IMR-90 (cell line): ENCODE measurements around the gene KRTAP12-2. TPM values are rescaled to one million over a fixed set of nuclear protein-coding genes. Genes with fewer than 3 reads are reported as not detected.

Experiments used
- ATAC-seq: fragments of 200-7000 bp; cut with Tn5 transposase; 2 replicates; pipeline ENCODE4 v1.9.1; 2020; ENCODE audit warnings: low read depth, mild to moderate bottlenecking, moderate library complexity
- BruUV-seq: library from RNA; stranded (reverse); fragments of 400-500 nt; replicated peaks from 2 replicates; lab custom pipeline; 2021; lab: Mats Ljungman, UMichigan
- CTCF ChIA-PET: fragments of 300-600 bp; formaldehyde crosslinking; extraction: SDS; loops from one replicate; lab custom pipeline; 2021; ENCODE audit warnings: antibody characterized with exemption; lab: Yijun Ruan, JAX
- POLR2A ChIA-PET: fragments of 300-600 bp; sonication (Branson Sonifier 250); formaldehyde crosslinking; loops from one replicate; lab custom pipeline; 2022; ENCODE audit warnings: antibody characterized with exemption; ENCODE audit not compliant: unreplicated experiment; lab: Charles Lee
- DNase-seq: peaks from one replicate; pipeline ENCODE4 v3.0.0; 2013
- H2AFZ ChIP-seq: replicated peaks from 2 replicates; pipeline ENCODE3; 2013; ENCODE audit warnings: low read length, mild to moderate bottlenecking; ENCODE audit not compliant: poor library complexity
- H2AK5ac ChIP-seq: 2 replicates; pipeline ENCODE4 v1.6.1; 2013; ENCODE audit warnings: low read depth, low read length, inconsistent platforms
- H2AK9ac ChIP-seq: replicated peaks from 2 replicates; pipeline ENCODE3; 2013; ENCODE audit warnings: mild to moderate bottlenecking, low read depth, low read length, moderate library complexity; ENCODE audit not compliant: poor library complexity
- H2BK120ac ChIP-seq: 2 replicates; pipeline ENCODE4 v1.6.1; 2013; ENCODE audit warnings: low read depth, low read length, inconsistent platforms
- H2BK15ac ChIP-seq: 3 replicates; pipeline ENCODE4 v1.6.1; 2013; ENCODE audit warnings: low read depth, low read length, inconsistent platforms
- H2BK20ac ChIP-seq: 2 replicates; pipeline ENCODE4 v1.6.1; 2013; ENCODE audit warnings: low read depth, mild to moderate bottlenecking, inconsistent platforms, low read length, moderate library complexity
- H2BK5ac ChIP-seq: 2 replicates; pipeline ENCODE4 v1.6.1; 2013; ENCODE audit warnings: mild to moderate bottlenecking, low read depth, low read length, inconsistent platforms; ENCODE audit not compliant: poor library complexity, severe bottlenecking
- H3K14ac ChIP-seq: replicated peaks from 2 replicates; pipeline ENCODE4 v1.6.1; 2013; ENCODE audit warnings: low read depth, low read length, inconsistent platforms
- H3K18ac ChIP-seq: 2 replicates; pipeline ENCODE4 v1.6.1; 2013; ENCODE audit warnings: low read depth, low read length, control low read depth
- H3K23ac ChIP-seq: 2 replicates; pipeline ENCODE4 v1.6.1; 2013; ENCODE audit warnings: low read depth, low read length, inconsistent platforms
- H3K27ac ChIP-seq: 2 replicates; pipeline ENCODE4 v1.5.1; 2013; ENCODE audit warnings: mild to moderate bottlenecking, control low read depth, low read length; ENCODE audit not compliant: insufficient read depth
- H3K27me3 ChIP-seq: 2 replicates; pipeline ENCODE4 v1.6.1; 2013; ENCODE audit warnings: low read length; ENCODE audit not compliant: control insufficient read depth, insufficient read depth
- H3K36me3 ChIP-seq: 2 replicates; pipeline ENCODE4 v1.6.1; 2013; ENCODE audit warnings: low read length, mixed read lengths; ENCODE audit not compliant: control insufficient read depth, insufficient read depth
- H3K4ac ChIP-seq: 2 replicates; pipeline ENCODE4 v1.6.1; 2013; ENCODE audit warnings: low read depth, low read length, inconsistent platforms
- H3K4me1 ChIP-seq: 2 replicates; pipeline ENCODE4 v1.6.1; 2013; ENCODE audit warnings: low read length, mixed read lengths; ENCODE audit not compliant: control insufficient read depth, insufficient read depth
- H3K4me2 ChIP-seq: 2 replicates; pipeline ENCODE4 v1.6.1; 2013; ENCODE audit warnings: low read depth, mild to moderate bottlenecking, control low read depth, low read length, moderate library complexity
- H3K4me3 ChIP-seq: 2 replicates; pipeline ENCODE4 v1.5.1; 2013; ENCODE audit warnings: low read depth, mild to moderate bottlenecking, control low read depth, low read length, moderate library complexity; ENCODE audit not compliant: insufficient read depth
- H3K56ac ChIP-seq: 2 replicates; pipeline ENCODE4 v1.6.1; 2013; ENCODE audit warnings: low read length, inconsistent platforms; ENCODE audit not compliant: insufficient read depth; ENCODE audit errors: extremely low read depth
- H3K79me1 ChIP-seq, 2 experiments: 2 replicates each; pipeline ENCODE4 v1.6.1; 2013; ENCODE audit warnings: low read length in 2 of 2, inconsistent platforms in 1 of 2, low read depth in 1 of 2
- H3K9ac ChIP-seq: 2 replicates; pipeline ENCODE4 v1.6.1; 2013; ENCODE audit warnings: low read depth, low read length, control low read depth
- H3K9me1 ChIP-seq: 2 replicates; pipeline ENCODE4 v1.6.1; 2013; ENCODE audit warnings: low read length, inconsistent platforms; ENCODE audit not compliant: insufficient read depth
- H3K9me3 ChIP-seq: 2 replicates; pipeline ENCODE4 v1.6.1; 2013; ENCODE audit warnings: low read length; ENCODE audit not compliant: control insufficient read depth, insufficient read depth
- H4K20me1 ChIP-seq: 2 replicates; pipeline ENCODE4 v1.6.1; 2013; ENCODE audit warnings: low read length, inconsistent platforms; ENCODE audit not compliant: insufficient read depth
- H4K5ac ChIP-seq: 2 replicates; pipeline ENCODE4 v1.6.1; 2013; ENCODE audit warnings: mild to moderate bottlenecking, low read depth, low read length, control low read depth
- H4K8ac ChIP-seq, 2 experiments: 2 replicates each; pipeline ENCODE4 v1.6.1; 2013; ENCODE audit warnings: low read depth in 2 of 2, low read length in 2 of 2, control low read depth in 1 of 2, inconsistent platforms in 1 of 2
- H4K91ac ChIP-seq: 2 replicates; pipeline ENCODE4 v1.6.1; 2013; ENCODE audit warnings: low read depth, low read length, inconsistent platforms; ENCODE audit not compliant: insufficient read depth
- BHLHE40 ChIP-seq: fragments of 150-350 bp; IDR thresholded peaks from 2 replicates; pipeline ENCODE4 v1.6.1; 2016; ENCODE audit warnings: mild to moderate bottlenecking, low read depth, low read length
- FOS ChIP-seq: fragments of 150-350 bp; IDR thresholded peaks from 2 replicates; pipeline ENCODE4 v1.6.1; 2016; ENCODE audit warnings: low read depth, low read length
- MAFK ChIP-seq: IDR thresholded peaks from 2 replicates; pipeline ENCODE4 v1.6.1; 2012; ENCODE audit warnings: low read depth, low read length, improper control_type of control experiment
- MAZ ChIP-seq: IDR thresholded peaks from 2 replicates; pipeline ENCODE4 v1.6.1; 2012; ENCODE audit warnings: low read depth, mild to moderate bottlenecking, low read length, improper control_type of control experiment, moderate library complexity, borderline replicate concordance
- MXI1 ChIP-seq: IDR thresholded peaks from 2 replicates; pipeline ENCODE4 v1.6.1; 2012; ENCODE audit warnings: low read depth, mild to moderate bottlenecking, low read length, moderate library complexity, borderline replicate concordance
- POLR2A ChIP-seq: IDR thresholded peaks from 2 replicates; pipeline ENCODE4 v1.6.1; 2012; ENCODE audit warnings: mild to moderate bottlenecking, low read depth, low read length
- RAD21 ChIP-seq: IDR thresholded peaks from 2 replicates; pipeline ENCODE4 v1.6.1; 2012; ENCODE audit warnings: low read length, improper control_type of control experiment
- WGBS, 2 experiments: methylation state at CpG; one replicate each; pipeline versions ENCODE4 v1.1.5 to v1.1.7; 2013; ENCODE audit warnings: missing lambda C conversion rate in 2 of 2; ENCODE audit not compliant: insufficient read length in 1 of 2; ENCODE audit errors: extremely low coverage in 2 of 2; 5-methylcytosine and 5-hydroxymethylcytosine counted together
- dilution Hi-C: fragments of 300-500 bp; cut with HindIII; formaldehyde crosslinking; loops from one replicate; pipeline ENCODE4 v1.14.3; 2018; ENCODE audit warnings: low sequenced_read_pairs; ENCODE audit not compliant: unreplicated experiment
- in situ Hi-C: fragments of 300-500 bp; cut with MboI; formaldehyde crosslinking; loops from 3 replicates; pipeline ENCODE4 v1.14.3; 2019; ENCODE audit warnings: low sequenced_read_pairs, inconsistent platforms, mixed read lengths
- intact Hi-C: fragments of 100-400 bp; cut with micrococcal nuclease; formaldehyde crosslinking; loops from 2 replicates; pipeline ENCODE4 v1.10.0; 2022
- polyA plus RNA-seq, 3 experiments: library from polyadenylated mRNA; depleted of rRNA; stranded (reverse); fragments of >200 nt; gene quantifications; 2 replicates each; pipeline ENCODE4 v1.2.3, GENCODE V29; 2012; ENCODE audit warnings: low replicate concordance in 1 of 3
- total RNA-seq: library from RNA; depleted of rRNA; stranded (reverse); fragments of >200 nt; gene quantifications from 2 replicates; pipeline ENCODE4 v1.2.3, GENCODE V29; 2012
- TF ChIP-seq, protein P1 (sequence below): conservative IDR thresholded peaks from 2 replicates; pipeline ENCODE4 v1.5.1; 2012; ENCODE audit warnings: mild to moderate bottlenecking, low read depth, low read length, improper control_type of control experiment

KRTAP12-2 gene
- total and polyA plus RNA-seq, 2 of the 4 experiments (the other 2 are of a cell fraction): not detected

- BruUV-seq: no TSS peak
- intact Hi-C loops: loop anchor here (1.0 kb wide), 1 partner anchor 174 kb away; no protein-coding TSS in a partner anchor
Measured at GRCh38 chr21:44618909-44619308, 47.8 kb downstream of the KRTAP12-2 start.

More at GRCh38 chr21:44618909-44619308, 47.8 kb downstream of the KRTAP12-2 start:
- WGBS, 2 experiments: 70% methylated on average over 2 of the region's 3 CpGs; no CpG with 5 or more reads in 1 of the 2 experiments
- H3K9me1 ChIP-seq: no peaks in the 10 kb centered on the region
- no peak overlapping the region for H4K8ac ChIP-seq
- no peaks in the 10 kb centered on the region for H3K4me1 ChIP-seq
- H3K4me3 ChIP-seq: no peak overlapping the region
- H3K23ac ChIP-seq: no peak overlapping the region
- TF ChIP-seq MAZ: no peak
- no peak for TF ChIP-seq BHLHE40
- TF ChIP-seq RAD21: no peak
- TF ChIP-seq MXI1: no peak
- no peak for TF ChIP-seq FOS
- TF ChIP-seq, protein P1, sequence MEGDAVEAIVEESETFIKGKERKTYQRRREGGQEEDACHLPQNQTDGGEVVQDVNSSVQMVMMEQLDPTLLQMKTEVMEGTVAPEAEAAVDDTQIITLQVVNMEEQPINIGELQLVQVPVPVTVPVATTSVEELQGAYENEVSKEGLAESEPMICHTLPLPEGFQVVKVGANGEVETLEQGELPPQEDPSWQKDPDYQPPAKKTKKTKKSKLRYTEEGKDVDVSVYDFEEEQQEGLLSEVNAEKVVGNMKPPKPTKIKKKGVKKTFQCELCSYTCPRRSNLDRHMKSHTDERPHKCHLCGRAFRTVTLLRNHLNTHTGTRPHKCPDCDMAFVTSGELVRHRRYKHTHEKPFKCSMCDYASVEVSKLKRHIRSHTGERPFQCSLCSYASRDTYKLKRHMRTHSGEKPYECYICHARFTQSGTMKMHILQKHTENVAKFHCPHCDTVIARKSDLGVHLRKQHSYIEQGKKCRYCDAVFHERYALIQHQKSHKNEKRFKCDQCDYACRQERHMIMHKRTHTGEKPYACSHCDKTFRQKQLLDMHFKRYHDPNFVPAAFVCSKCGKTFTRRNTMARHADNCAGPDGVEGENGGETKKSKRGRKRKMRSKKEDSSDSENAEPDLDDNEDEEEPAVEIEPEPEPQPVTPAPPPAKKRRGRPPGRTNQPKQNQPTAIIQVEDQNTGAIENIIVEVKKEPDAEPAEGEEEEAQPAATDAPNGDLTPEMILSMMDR: no peak
- no peak for TF ChIP-seq MAFK
- no peak for TF ChIP-seq POLR2A
- H3K4me2 ChIP-seq: no peak overlapping the region
- H2BK120ac ChIP-seq: no peak overlapping the region
- ATAC-seq (no peak), DNase-seq (no peak)
- H4K5ac ChIP-seq: no peak overlapping the region
- H3K4ac ChIP-seq: no peak overlapping the region
- no peak overlapping the region for H3K18ac ChIP-seq
- H3K9ac ChIP-seq: no peak overlapping the region
- peaks cover 3% of the 10 kb centered on the region; the same call in 1 of the 2 replicates for H3K9me3 ChIP-seq
- H3K14ac ChIP-seq: no peak overlapping the region
- no peak overlapping the region for H2AFZ ChIP-seq
- no peak overlapping the region for H2BK20ac ChIP-seq
- H2BK5ac ChIP-seq: no peak overlapping the region
- H4K20me1 ChIP-seq: no peaks in the 10 kb centered on the region
- no peak overlapping the region for H2AK5ac ChIP-seq
- H4K91ac ChIP-seq: no peak overlapping the region
- no peaks in the 10 kb centered on the region for H3K36me3 ChIP-seq
- no peak overlapping the region for H3K56ac ChIP-seq
- no peaks in the 10 kb centered on the region for H3K79me1 ChIP-seq
- ChIA-PET POLR2A (no interaction called here), CTCF (interaction anchor here (0.7 kb wide), 1 partner anchor 52 kb away, joined by 3 read pairs; no protein-coding TSS in a partner anchor)
- no peak overlapping the region for H3K27ac ChIP-seq
- H2BK15ac ChIP-seq: no peak overlapping the region
- no peak overlapping the region for H2AK9ac ChIP-seq
- H3K27me3 ChIP-seq: peaks cover 3% of the 10 kb centered on the region; the same call in 1 of the 2 replicates
- in situ Hi-C loops (no loop called here), dilution Hi-C loops (no loop called here)
